ENCODE data around the gene PDE11A.
"Not testable (repeated sequence)": the region's sequence is repeated elsewhere in the genome, so short reads cannot be mapped to it uniquely, and the experiment has no call there.

The PDE11A gene

DNA sequence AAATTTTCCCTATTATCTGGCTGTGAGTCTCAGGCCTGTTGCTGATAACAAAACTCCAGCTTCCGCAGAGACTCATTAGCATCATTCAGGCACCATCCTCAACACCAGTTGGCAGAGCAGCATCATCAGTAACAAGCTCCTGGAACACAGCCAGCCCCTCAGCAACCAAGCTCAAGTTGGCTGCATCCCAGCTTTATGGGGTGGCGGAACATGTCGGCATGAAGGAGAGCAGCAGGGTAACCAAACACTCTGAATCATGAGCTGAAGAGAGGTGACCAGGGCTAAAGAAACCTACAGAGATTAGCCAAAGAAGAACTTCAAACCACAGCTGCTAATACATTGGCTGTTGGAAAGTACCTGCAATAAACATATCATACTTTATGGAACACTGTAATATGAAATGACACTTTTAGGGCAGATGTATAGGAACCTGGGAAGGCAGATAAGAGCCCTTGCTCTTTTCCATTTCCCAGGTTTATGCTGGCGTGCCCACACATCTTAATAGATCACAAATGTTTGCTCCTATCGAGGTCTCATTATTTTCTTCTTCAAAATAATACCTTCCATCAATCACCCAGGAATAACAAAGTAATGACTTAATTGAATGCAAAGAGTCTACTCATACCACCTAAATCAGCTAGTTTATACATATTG lies 63.8 kb downstream of the PDE11A start:
- DNase-seq (ENCODE audit: low spot score), result no peak

DNA sequence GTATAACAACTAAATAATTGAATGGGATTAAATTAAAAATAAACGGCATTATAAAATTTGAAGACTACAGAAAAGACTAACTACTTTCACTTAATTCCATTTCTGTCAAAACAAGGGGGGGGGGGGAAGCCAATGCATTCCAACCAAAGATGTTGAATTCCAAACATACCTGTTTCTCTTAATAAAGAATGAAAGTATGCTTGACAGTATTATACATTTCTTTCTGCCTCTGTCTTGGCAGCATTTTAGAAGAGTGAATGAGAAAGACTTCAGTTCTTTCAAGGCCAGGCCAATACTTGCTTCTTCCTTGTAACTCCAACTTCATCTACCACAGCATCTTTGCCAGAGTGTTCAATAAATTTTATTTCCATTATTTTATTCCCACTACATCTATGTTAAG lies 65.9 kb downstream of the PDE11A start:
- no peak for DNase-seq (ENCODE audit: low spot score)

DNA sequence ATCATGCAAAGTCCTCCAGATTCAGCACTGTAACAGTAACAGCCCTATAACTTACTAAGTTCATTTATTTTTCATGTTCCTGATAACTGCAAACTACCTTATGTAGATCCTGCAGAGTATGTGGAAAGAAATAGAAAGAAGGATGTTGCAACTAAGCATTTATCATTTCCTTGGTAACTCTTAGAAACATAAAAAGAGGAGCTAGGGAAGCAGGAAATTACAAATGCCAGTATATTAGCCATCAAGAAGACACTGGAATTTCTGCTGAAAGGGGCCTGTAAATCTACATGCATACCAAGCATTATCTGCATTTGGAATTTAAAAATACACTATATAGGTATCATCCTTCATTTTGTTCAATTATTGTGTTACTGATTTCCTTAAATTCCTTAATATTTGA lies 66.8 kb downstream of the PDE11A start:
- no peak for DNase-seq (ENCODE audit: low spot score)

DNA sequence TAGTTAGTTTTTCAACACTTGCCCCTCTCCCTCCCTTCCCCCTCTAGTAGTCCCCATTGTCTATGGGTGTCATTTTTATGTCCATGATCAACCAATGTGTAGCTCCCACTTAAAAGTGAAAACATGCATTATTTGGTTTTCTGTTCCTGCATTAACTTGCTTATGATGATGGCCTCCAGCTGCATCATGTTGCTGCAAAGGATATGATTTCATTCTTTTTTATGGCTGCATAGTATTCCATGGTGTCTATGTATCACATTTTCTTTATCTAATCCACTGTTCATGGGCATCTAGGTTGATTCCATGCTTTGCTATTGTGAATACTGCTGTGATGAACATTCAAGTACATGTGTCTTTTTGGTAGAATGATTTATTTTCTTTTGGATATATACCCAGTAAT lies 70.5 kb downstream of the PDE11A start:
- DNase-seq (ENCODE audit: low spot score), result no peak

DNA sequence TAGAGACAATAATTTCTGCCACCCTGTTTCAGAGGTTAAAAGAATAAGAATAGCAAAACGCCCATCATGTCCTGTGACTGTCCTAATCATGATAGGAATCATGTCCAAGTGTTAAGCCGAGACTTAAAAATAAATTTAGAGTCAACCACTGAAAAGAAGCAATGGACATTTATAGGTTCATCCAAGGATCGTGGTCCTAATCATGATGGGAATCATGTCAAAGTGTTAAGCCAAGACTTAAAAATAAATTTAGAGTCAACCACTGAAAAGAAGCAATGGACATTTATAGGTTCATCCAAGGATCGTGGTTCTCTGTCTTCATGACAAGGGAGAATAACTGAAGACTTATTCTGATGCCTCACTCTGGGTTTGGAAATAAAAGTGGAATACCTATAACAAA lies 73.6 kb downstream of the PDE11A start:
- no peak for DNase-seq (ENCODE audit: low spot score)

DNA sequence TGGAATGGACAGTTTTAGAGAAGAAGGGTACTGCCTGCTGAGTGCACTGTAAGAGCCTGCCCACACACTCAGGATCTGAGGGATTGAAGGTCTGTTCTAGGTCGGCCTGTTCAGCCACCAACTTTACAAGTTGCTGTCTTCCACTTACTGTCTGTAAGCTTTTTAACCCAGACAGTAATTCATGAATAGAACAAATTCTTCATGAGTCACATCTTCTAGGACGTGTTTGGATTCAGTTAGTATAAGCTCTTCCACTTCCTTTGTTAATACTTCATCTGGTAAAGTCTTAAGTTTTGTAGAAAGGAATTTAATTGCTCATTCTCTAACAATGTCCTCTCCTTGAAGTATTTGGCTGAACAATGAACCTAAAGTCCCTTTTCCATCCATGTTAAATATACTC lies 74.6 kb downstream of the PDE11A start:
- DNase-seq (ENCODE audit: low spot score), result no peak

DNA sequence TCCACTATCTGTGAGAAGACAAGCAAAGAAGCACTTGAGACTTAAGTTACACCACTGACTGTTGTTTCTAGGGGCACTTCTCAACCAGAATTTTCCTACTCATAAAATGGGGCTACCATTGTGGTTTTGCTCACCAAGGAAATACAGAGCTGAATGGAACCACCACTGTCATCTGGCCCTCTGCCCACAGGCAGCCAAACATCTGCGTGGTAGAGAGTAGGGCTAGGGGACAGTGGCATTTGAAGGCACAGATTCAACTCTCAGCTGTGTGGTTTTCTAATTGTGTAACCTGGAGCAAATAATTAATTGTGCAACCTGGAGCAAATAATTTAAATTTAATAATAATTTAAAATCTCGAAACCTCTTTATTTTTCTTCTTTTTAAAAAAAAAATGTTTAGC lies 79.6 kb downstream of the PDE11A start:
- no peak for DNase-seq (ENCODE audit: low spot score)

DNA sequence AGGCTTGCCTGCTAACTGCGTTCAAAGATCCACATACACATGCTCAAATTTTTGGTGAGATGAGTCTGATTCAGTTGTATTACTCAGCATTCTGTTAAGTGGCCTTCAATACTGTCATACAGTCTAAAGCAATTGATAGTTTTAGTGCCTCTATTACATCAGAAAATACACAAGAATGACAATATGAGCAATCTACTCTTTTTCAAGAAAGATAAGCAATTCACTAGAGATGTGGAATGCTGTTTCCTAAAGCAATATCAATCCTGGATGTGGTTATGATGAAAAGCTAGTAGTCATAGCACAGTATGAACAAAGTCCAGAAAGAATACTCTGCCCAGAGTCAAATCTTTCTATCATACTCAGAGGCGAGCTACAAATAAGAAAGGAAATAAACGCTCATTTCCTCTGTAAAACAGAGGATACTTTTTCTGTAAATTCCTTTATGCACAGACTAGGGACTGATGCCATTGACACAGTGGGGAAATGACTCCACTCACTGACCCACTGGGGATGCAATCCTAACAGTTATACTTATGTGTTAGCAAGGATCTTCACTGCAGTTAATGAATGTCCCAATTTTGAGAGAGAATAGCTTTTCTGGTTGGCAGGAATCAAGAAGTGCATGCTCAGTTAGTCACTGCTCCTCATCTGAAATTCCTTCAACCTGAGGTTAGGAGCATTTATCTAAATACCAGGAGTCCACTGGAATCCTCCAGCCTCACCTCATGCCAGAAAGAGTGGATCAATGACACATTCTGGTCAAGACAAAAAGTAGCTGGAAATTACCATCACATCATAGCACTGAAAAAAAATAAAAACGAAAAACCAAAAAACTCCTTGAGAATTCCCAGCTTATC lies 83.3 kb downstream of the PDE11A start:
- DNase-seq (ENCODE audit: low spot score), result no peak

DNA sequence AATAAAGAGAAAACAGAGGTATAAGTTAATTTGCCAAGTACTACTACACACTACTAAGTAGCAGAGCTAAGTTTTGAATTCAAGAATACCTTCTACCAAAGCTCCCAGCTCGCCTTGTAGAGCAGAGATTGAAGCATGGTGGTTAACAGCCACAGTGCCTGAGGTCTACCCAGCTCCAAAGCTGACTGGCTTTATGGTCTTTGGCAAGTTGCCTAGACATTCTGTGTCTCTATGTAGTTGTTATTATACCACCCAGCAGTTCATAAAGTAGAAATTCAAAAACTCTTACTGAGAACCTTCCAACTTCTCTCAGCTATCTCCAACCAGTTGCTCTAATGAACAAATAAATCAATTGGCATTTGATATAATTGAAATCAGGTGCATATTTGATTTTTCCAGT lies 87.8 kb downstream of the PDE11A start:
- no peak for DNase-seq (ENCODE audit: low spot score)

DNA sequence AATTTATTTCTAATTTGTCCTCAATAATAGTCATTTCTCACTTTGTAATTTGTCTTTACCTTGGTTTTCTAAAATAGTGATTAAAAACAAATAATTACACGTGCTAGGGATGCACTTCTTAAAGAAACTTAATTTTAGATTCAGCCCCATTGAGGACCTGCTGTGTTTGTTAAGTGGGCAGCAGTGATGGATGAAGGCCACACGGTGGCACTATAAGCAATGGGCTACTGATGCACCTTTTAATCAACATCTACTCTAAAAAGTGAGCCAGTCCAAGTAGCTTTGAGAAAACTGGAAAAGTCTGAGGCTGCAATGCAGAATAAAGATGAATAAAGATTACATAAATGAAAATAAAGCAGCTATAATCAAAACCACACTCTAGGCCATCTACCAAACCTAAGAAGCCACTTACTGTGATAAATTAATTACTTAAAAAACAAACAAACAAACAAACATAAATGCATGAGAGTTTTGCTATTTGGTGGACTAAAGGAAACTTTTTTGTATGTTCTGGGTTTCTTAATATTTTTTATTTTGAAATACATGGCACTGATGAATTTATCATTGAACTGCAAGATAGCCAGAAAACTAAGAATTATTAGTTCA lies 89.3 kb downstream of the PDE11A start:
- DNase-seq (ENCODE audit: low spot score), result peak; percentile 69

DNA sequence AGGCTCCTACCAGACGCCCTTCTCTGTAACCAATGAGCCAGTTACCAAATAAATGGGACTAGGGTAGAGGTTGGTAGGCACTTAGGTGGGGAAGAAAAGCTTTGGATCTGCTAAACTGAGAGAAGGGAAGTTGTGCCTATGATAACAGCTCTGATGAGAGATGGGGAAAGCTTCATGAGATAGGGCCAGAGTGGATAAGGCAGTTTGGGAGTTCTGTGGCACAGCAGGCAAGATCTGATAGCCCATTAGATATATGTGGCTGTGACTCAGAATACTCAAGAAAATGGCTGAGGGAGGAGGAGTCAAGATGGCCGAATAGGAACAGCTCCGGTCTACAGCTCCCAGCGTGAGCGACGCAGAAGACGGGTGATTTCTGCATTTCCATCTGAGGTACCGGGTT lies 99.8 kb downstream of the PDE11A start:
- no peak for DNase-seq (ENCODE audit: low spot score)

DNA sequence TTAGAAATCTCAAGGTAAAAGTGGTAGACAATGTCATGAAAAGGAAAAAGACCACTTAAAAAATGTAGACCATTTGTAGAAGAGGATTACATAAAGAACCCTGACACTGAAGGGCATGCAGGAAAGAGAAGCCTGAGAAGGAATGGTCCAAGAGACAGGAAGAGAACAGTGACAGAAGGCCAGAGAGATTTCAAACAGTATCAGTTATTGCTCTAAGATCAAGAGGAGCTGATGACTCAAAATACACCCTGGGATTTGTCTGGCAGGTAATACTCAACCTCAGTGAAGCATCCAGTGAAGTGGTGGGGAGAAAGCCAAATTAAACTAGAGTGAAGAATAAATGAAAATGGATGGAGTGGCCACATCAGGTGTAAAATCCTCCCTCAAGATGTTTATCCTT lies 100.5 kb downstream of the PDE11A start:
- DNase-seq (ENCODE audit: low spot score), result no peak

DNA sequence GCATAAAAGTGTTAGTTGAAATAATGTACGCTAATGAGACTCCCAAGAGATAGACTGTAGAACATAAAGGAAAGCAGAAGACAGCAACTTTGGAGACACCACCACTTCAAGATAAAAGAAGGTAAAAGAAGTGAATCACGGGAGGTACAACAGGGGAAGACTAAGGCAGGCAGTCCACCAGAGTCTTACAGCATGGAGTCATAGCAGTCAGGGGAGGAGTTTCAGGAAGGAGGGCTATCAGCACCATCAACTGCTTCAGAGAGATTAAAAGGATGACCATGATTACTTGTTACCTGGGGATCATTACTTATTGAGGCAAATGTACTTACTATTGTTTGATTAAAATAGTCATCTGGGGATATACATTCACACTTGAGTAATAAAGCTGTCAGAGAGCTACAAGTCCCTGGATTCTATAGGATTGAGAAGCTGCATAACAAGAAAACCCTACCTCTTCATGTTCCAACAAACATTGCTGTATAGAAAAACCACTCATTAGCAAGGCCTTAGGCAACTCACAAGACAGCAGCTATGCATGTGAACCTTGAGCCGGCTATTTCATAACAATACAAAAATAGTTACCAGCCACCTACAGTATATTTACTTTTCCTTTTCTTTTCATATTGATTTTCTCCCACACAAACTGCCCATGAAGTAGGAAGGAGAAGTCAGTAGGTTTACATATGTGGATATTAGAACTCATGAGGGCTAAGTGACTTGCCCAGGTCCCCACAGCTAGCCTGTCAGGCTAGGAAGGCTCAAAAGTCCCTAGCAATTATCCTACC lies 101.7 kb downstream of the PDE11A start:
- DNase-seq (ENCODE audit: low spot score), result no peak

DNA sequence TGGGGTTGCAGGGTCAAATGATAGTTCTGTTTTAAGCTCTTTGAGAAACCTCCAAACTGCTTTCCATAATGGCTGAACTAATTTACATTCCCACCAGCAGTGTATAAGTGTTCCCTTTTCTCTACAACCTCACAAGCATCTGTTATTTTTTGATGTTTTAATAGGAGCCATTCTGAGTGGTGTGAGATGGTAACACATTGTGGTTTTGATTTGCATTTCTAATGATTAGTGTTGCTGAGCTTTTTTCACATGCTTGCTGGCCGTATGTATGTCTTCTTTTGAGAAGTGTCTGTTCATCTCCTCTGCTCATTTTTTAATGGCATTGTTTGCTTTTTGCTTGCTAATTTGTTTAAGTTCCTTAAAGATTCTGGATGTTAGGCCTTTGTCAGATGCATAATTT lies 107.7 kb downstream of the PDE11A start:
- peak; percentile 55 for DNase-seq (ENCODE audit: low spot score)

DNA sequence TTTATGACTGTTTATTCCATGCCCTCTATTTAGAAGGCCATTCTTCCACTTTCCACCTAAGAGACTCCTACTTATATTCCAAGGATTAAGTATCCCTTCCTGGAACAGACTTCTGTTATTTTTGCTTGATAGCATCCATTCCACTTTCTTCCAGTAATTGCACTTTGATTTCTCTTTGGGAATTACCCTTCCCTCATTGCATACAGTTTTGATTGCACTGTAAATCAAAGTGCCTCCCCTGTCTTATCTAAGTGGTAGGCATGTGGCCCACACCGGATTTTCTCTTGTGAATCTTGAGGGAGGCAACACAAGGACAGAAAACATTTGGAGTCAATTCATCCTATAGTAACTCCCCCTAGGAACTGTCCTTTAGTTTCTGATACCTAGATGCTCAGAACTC lies 120.4 kb downstream of the PDE11A start:
- DNase-seq (ENCODE audit: low spot score), result no peak

DNA sequence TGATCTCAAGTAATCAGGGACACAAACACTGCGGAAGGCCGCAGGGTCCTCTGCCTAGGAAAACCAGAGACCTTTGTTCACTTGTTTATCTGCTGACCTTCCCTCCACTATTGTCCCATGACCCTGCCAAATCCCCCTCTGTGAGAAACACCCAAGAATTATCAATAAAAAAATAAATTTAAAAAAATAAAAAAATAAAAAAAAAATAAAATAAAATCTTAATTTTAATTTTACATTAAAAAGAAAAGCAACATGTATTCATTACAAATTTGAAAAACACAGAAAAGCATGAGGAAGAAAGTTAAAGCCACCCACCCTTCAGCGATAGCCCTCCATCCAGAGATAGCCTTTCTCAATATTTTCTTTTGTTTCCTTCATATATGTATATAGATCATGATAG lies 125.0 kb downstream of the PDE11A start:
- DNase-seq (ENCODE audit: low spot score), result not testable (repeated sequence)

DNA sequence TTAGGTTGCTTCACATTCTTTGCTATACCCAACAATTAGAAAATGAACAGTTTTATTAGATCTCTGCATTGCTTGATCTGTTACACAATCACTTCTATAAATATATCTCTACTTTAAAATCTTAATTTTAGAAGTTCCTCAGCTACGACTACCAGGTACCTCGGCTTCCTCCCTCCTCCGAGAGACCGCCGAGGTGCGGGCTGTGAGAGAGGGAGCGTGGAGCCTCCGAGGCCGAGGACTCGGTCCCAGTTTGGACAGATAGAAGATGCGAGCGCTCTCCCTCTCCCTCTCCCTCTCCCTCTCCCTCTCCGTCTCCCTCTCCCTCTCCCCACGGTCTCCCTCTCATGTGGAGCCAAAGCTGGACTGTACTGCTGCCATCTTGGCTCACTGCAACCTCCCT lies 128.0 kb downstream of the PDE11A start:
- not testable (repeated sequence) for DNase-seq (ENCODE audit: low spot score)

DNA sequence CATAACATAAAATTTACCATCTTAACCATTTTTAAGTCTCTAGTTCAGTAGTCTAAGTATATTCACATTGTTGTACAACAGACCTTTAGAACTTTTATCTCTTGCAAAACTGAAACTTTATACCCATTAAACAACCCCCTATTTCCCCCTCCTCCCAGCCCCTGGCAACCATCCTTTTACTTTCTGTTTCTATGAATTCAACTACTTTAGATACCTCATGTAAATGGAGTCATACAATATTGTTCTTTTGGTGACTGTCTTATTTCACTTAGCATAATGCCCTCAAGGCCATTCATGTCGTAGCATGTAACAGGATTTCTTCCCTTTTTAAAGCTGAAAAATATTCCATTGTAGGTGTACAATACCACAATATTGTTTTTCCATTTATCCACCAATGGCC lies 129.8 kb downstream of the PDE11A start:
- DNase-seq (ENCODE audit: low spot score), result no peak

DNA sequence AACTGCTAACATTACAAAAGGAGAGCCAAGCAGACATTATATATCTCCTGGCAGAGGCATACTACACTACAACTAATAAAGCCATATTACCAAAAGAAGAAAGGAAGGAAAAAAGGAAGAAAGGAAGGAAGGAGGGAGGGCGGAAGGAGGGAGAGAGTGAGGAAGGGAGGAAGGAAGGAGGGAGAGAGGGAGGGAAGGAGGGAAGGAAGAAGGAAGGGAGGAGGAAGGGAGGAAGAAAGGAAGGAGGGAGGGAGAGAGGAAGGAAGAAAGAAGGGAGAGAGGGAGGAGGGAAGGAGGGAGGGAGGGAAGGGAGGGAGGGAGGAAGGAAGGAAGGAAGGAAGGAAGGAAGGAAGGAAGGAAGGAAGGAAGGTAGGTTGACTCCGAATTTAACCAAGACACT lies 133.4 kb downstream of the PDE11A start:
- no peak for DNase-seq (ENCODE audit: low spot score)

DNA sequence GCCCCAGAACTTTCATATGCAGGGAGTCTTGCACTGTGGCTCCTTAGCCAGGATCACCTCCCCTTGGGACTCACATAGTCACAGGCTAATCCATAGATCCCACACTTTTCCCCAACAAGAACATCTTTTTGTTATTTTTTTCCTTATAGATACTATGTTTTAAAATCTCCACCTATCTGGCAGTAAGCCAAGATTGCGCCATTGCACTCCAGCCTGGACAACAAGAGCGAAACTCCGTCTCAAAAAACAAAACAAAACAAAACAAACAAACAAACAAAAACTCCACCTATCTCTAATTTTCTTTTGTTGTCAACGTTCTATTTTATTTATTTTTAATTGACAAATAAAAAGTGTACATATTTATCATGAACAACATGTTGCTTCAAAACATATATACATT lies 141.7 kb downstream of the PDE11A start:
- no peak for DNase-seq (ENCODE audit: low spot score)

DNA sequence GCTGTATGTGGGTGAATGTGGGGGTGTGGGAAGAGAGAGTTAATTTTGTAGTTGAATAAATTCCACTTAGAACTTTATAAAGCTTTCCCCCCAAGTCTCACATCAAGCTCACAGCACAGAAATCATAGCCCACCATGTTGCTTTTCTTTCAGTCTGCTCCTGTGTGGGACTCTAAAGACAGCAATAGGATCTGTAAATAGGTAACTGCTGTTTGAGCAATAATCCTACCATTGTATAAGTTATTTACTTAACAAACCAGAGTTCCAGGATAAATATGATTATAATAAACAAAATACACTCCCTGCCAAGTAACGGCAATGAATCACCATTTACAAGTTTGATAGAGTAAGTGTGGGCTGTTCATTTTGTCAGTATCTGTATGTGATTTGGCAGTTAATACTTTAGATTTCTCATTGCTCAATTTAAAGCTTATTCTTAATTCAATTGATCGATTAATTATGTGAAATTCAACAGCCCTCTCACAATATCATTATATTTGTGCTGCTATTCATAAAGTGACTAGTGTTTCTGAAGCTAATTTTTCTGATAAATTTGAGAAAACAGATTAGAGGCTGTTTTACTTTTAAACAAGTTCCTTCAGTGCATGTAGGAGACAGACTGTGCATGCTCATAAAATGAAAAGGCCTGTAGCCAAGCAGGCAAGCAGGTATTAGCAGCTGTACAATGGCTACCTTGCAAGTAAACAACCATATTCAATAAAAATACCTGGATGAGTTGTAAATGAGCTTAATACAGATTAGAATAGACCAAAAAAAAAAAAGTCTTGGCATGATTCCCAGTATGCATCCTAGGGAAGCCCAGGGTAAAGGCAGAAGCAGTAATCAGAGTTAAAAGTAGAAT lies 142.7 kb downstream of the PDE11A start:
- DNase-seq (ENCODE audit: low spot score), result no peak

DNA sequence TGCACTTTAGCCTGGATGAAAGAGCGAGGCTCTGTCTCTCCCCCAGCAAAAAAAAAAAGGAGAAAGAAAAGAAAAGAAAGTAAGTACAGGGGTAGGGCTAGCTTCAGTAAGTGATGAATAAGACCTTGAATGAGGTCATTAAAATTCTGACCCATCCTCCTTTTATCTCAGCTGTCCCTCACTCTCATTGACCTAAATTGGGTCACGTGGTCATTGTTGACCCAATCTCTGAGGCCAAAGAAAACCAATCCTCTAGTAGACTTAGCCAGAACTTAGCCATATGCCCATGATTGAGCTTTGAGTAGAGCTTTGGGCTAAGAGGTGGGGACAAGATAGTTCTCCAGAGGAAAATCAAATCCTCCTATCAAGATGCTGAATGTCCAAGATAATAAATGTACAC lies 149.3 kb downstream of the PDE11A start:
- no peak for DNase-seq (ENCODE audit: low spot score)

Measured in NAMALWA (cell line).